ENCODE results near the gene RNF148. TPM values are rescaled to one million over a fixed set of nuclear protein-coding genes. Genes with fewer than 3 reads are reported as not detected.
"Not testable (repeated sequence)": the region's sequence is repeated elsewhere in the genome, so short reads cannot be mapped to it uniquely, and the experiment has no call there.

RNF148 gene
- polyA plus RNA-seq, 1 donor, result 0.12 TPM

DNA sequence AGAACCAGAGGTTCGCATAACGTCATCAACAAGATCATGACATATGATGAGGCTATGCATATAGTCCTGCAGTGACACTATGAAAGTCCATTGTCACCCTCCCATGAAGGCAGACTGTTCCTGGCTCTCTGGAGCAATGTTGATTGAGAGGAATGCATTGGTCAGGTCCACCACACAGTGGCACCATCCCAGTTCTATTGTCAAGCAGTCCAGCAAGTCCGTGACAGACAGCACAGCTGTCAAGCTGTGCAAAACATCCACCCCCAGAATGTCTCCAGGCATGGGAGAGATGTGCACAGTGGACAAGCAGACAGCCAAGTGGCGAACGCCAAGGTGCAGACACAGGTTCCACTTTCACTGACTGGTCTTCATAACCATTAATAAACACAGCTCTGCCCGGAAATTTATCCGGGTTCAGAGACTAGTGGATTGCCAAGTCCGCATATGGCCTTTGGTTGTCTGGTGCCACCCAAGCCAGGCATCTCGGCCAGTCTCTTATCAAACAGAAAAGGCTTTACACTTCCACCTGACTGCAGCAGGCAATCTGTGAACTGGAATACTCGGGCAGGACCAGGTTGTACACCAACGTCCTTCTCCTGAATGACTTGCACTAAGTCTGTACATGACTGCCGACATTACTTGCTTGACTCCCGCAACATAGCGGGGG lies 11.0 kb downstream of the RNF148 start:
- no peak overlapping the region for H3K27ac ChIP-seq (ENCODE audit: low read length)
- WGBS (ENCODE audit: insufficient coverage, low lambda C conversion rate), result no CpG with 5 or more reads among the region's 14 CpGs
- H3K4me1 ChIP-seq (ENCODE audit: control insufficient read depth, insufficient read depth, low read length), result no peaks in the 10 kb centered on the region
- H3K9me3 ChIP-seq (ENCODE audit: control insufficient read depth, low read depth, low read length), result peaks cover 3% of the 10 kb centered on the region
- H3K4me3 ChIP-seq (ENCODE audit: low read length), result no peak overlapping the region
- no peak for DNase-seq
- H3K36me3 ChIP-seq (ENCODE audit: control insufficient read depth, insufficient read depth, low read length), result no peaks in the 10 kb centered on the region
- H3K27me3 ChIP-seq (ENCODE audit: control insufficient read depth, insufficient read depth, low read length), result no peaks in the 10 kb centered on the region

- no CpG with 5 or more reads among the region's 13 CpGs for WGBS (ENCODE audit: insufficient coverage, low lambda C conversion rate)
- Histone ChIP-seq H3K9me3 (ENCODE audit: control insufficient read depth, low read depth, low read length) (peaks cover 3% of the 10 kb centered on the region), H3K27ac (ENCODE audit: low read length) (no peak overlapping the region), H3K27me3 (ENCODE audit: control insufficient read depth, insufficient read depth, low read length) (no peaks in the 10 kb centered on the region), H3K36me3 (ENCODE audit: control insufficient read depth, insufficient read depth, low read length) (no peaks in the 10 kb centered on the region), H3K4me1 (ENCODE audit: control insufficient read depth, insufficient read depth, low read length) (no peaks in the 10 kb centered on the region), H3K4me3 (ENCODE audit: low read length) (no peak overlapping the region)
- peak in 1 of 2 donors; percentile 53 for DNase-seq
These were observed 13.2 kb downstream of the RNF148 start for GRCh38 chr7:122689346-122690109.

GRCh38 chr7:122688400-122688998 lies 14.2 kb downstream of the RNF148 start:
- H3K36me3 ChIP-seq (ENCODE audit: control insufficient read depth, insufficient read depth, low read length), result no peaks in the 10 kb centered on the region
- H3K4me1 ChIP-seq (ENCODE audit: control insufficient read depth, insufficient read depth, low read length), result no peaks in the 10 kb centered on the region
- no CpG with 5 or more reads among the region's 6 CpGs for WGBS (ENCODE audit: insufficient coverage, low lambda C conversion rate)
- H3K4me3 ChIP-seq (ENCODE audit: low read length), result no peak overlapping the region
- peaks cover 3% of the 10 kb centered on the region for H3K9me3 ChIP-seq (ENCODE audit: control insufficient read depth, low read depth, low read length)
- DNase-seq, result peak in 1 of 2 donors; percentile 11
- H3K27ac ChIP-seq (ENCODE audit: low read length), result no peak overlapping the region
- H3K27me3 ChIP-seq (ENCODE audit: control insufficient read depth, insufficient read depth, low read length), result no peaks in the 10 kb centered on the region

DNA sequence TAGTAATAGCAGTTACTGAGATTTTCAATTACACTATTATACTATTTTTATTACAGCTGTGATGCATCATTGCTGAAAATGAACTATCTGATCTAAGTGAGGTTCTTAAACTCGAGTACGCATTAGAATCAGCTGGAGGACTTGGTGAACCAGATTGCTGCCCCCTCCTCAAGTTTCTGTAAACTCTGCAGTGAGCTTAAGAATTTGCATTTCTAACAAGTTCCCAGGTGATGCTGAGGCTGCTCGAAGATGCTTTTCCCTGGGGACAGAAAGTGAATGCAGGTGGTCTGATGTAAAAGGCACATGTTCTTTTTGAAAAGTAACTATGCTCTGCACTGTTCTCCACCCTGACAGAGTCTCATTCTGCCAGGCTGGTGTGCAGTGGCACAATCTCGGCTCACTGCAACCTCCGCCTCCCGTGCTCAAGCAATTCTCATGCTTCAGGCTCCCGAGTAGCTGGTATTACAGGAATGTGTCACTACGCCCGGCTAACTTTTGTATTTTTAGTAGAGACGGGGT lies 16.3 kb downstream of the RNF148 start:
- H3K4me1 ChIP-seq (ENCODE audit: control insufficient read depth, insufficient read depth, low read length), result no peaks in the 10 kb centered on the region
- H3K27me3 ChIP-seq (ENCODE audit: control insufficient read depth, insufficient read depth, low read length), result no peaks in the 10 kb centered on the region
- no peaks in the 10 kb centered on the region for H3K9me3 ChIP-seq (ENCODE audit: control insufficient read depth, low read depth, low read length)
- no peak for DNase-seq
- no peak overlapping the region for H3K27ac ChIP-seq (ENCODE audit: low read length)
- WGBS (ENCODE audit: insufficient coverage, low lambda C conversion rate), result 90% methylated on average over 2 of the region's 10 CpGs
- no peak overlapping the region for H3K4me3 ChIP-seq (ENCODE audit: low read length)
- H3K36me3 ChIP-seq (ENCODE audit: control insufficient read depth, insufficient read depth, low read length), result no peaks in the 10 kb centered on the region

GRCh38 chr7:122684504-122684903 lies 18.2 kb downstream of the RNF148 start:
- DNase-seq, result no peak
- H3K27me3 ChIP-seq (ENCODE audit: control insufficient read depth, insufficient read depth, low read length), result no peaks in the 10 kb centered on the region
- 67% methylated on average over 2 of the region's 2 CpGs for WGBS (ENCODE audit: insufficient coverage, low lambda C conversion rate)
- H3K4me3 ChIP-seq (ENCODE audit: low read length), result no peak overlapping the region
- H3K9me3 ChIP-seq (ENCODE audit: control insufficient read depth, low read depth, low read length), result no peaks in the 10 kb centered on the region
- H3K27ac ChIP-seq (ENCODE audit: low read length), result no peak overlapping the region
- no peaks in the 10 kb centered on the region for H3K4me1 ChIP-seq (ENCODE audit: control insufficient read depth, insufficient read depth, low read length)
- H3K36me3 ChIP-seq (ENCODE audit: control insufficient read depth, insufficient read depth, low read length), result no peaks in the 10 kb centered on the region

- Histone ChIP-seq H3K27me3 (ENCODE audit: control insufficient read depth, insufficient read depth, low read length) (no peaks in the 10 kb centered on the region), H3K4me3 (ENCODE audit: low read length) (no peak overlapping the region), H3K36me3 (ENCODE audit: control insufficient read depth, insufficient read depth, low read length) (no peaks in the 10 kb centered on the region), H3K27ac (ENCODE audit: low read length) (no peak overlapping the region), H3K9me3 (ENCODE audit: control insufficient read depth, low read depth, low read length) (no peaks in the 10 kb centered on the region), H3K4me1 (ENCODE audit: control insufficient read depth, insufficient read depth, low read length) (no peaks in the 10 kb centered on the region)
- WGBS (ENCODE audit: insufficient coverage, low lambda C conversion rate), result 60% methylated on average over 1 of the region's 8 CpGs
- DNase-seq, result no peak
These were observed 19.7 kb downstream of the RNF148 start for GRCh38 chr7:122682815-122683550.

DNA sequence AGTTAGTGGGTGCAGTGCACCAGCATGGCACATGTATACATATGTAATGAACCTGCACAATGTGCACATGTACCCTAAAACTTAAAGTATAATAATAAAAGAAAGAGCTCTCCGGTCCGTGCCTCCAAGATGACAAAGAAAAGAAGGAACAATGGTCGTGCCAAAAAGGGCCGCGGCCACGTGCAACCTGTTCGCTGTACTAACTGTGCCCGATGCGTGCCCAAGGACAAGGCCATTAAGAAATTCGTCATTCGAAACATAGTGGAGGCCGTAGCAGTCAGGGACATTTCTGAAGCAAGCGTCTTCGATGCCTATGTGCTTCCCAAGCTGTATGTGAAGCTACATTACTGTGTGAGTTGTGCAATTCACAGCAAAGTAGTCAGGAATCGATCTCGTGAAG lies 21.5 kb downstream of the RNF148 start:
- not testable (repeated sequence) for H3K36me3 ChIP-seq (ENCODE audit: control insufficient read depth, insufficient read depth, low read length); H3K4me3 ChIP-seq (ENCODE audit: low read length); DNase-seq; H3K27me3 ChIP-seq (ENCODE audit: control insufficient read depth, insufficient read depth, low read length); H3K9me3 ChIP-seq (ENCODE audit: control insufficient read depth, low read depth, low read length); H3K27ac ChIP-seq (ENCODE audit: low read length); H3K4me1 ChIP-seq (ENCODE audit: control insufficient read depth, insufficient read depth, low read length)
- WGBS (ENCODE audit: insufficient coverage, low lambda C conversion rate), result no CpG with 5 or more reads among the region's 16 CpGs

DNA sequence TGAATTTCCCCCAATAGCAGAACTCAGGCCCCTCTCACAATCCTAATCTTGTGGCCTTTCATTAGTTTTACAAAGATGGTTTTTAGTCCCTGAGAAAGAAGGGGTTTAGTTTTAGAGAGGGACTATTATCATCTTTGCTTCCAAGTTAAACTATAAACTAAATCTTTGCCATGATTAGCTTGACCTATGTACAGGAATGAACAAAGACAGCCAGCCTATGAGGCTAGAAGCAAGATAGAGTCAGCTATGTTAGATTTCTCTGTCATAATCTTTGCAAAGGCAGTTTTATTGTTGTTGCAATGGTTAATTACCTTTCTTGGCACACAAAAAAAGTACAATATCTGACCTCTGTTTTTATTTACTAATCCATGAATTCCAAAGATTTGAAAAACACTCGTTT lies 22.9 kb downstream of the RNF148 start:
- H3K4me1 ChIP-seq (ENCODE audit: control insufficient read depth, insufficient read depth, low read length), result no peaks in the 10 kb centered on the region
- no peaks in the 10 kb centered on the region for H3K27me3 ChIP-seq (ENCODE audit: control insufficient read depth, insufficient read depth, low read length)
- no peaks in the 10 kb centered on the region for H3K36me3 ChIP-seq (ENCODE audit: control insufficient read depth, insufficient read depth, low read length)
- H3K27ac ChIP-seq (ENCODE audit: low read length), result peak overlapping the region; percentile 45
- DNase-seq, result peak in 1 of 2 donors; percentile 33
- no peaks in the 10 kb centered on the region for H3K9me3 ChIP-seq (ENCODE audit: control insufficient read depth, low read depth, low read length)
- no peak overlapping the region for H3K4me3 ChIP-seq (ENCODE audit: low read length)
- 20% methylated on average over 1 of the region's 1 CpG for WGBS (ENCODE audit: insufficient coverage, low lambda C conversion rate)

DNA sequence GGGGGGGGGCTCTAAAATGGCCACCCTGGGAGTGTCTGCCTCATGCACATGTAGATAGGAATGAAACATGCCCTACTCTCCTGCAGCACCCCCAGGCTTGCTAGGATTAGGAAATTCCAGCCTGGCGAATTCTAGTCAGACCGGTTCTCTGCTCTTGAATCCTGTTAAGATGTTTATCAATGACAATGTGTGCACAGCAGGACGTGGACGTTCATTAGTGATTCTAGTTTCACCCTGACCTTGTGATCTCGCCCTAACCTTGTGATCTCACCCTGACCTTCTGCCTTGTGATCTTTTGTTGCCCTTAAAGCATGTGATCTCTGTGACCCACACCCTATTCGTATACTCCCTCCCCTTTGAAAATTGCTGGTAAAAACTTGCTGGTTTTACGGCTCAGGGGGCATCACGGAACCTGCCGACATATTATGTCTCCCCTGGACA lies 23.4 kb downstream of the RNF148 start:
- WGBS (ENCODE audit: insufficient coverage, low lambda C conversion rate), result no CpG with 5 or more reads among the region's 9 CpGs
- H3K27ac ChIP-seq (ENCODE audit: low read length), result peak overlapping the region; percentile 45
- peak; percentile 12 to 67 for DNase-seq

DNA sequence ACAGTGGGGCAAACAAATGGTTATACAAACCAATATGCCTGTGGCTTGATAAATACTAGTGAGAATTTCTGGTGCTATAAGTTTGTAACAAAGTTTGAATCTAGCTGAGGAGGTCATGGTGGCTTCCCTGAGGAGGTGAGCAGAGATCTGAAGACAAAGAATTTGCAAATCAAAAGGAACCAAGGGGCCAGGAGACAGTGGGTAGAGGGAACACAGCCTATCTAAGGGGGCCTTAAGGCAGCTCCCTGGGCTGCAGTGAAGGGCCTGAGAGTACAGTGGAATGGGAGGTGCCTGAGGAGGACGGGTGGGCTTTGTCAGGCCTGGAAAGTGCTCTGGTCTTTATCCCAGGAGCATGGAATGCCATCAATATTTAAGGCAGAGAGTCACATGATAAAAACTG lies 25.6 kb downstream of the RNF148 start:
- Histone ChIP-seq H3K27me3 (ENCODE audit: control insufficient read depth, insufficient read depth, low read length) (no peaks in the 10 kb centered on the region), H3K4me3 (ENCODE audit: low read length) (no peak overlapping the region)
- DNase-seq, result no peak

More for the DNA sequence above, 23.4 kb downstream of the RNF148 start:
- H3K4me1 ChIP-seq (ENCODE audit: control insufficient read depth, insufficient read depth, low read length); H3K9me3 ChIP-seq (ENCODE audit: control insufficient read depth, low read depth, low read length); H3K36me3 ChIP-seq (ENCODE audit: control insufficient read depth, insufficient read depth, low read length); H3K27me3 ChIP-seq (ENCODE audit: control insufficient read depth, insufficient read depth, low read length); H3K4me3 ChIP-seq (ENCODE audit: low read length): not testable (repeated sequence)

More for the DNA sequence above, 25.6 kb downstream of the RNF148 start:
- Histone ChIP-seq H3K36me3 (ENCODE audit: control insufficient read depth, insufficient read depth, low read length) (no peaks in the 10 kb centered on the region), H3K4me1 (ENCODE audit: control insufficient read depth, insufficient read depth, low read length) (no peaks in the 10 kb centered on the region), H3K9me3 (ENCODE audit: control insufficient read depth, low read depth, low read length) (peaks cover 6% of the 10 kb centered on the region), H3K27ac (ENCODE audit: low read length) (no peak overlapping the region)
- 80% methylated on average over 1 of the region's 1 CpG for WGBS (ENCODE audit: insufficient coverage, low lambda C conversion rate)
